Spleen (tissue), 11 donors: ENCODE data around the gene ALX4. TPM values are rescaled to one million over a fixed set of nuclear protein-coding genes. Genes with fewer than 3 reads are reported as not detected.

Experiments
- DNase-seq: peaks from one replicate; pipeline ENCODE4 v3.0.0-alpha.2; 2020
- H3K27ac ChIP-seq, 8 donors: fragments of 200-600 bp; sonication (generic) in 7 of 8; 1 replicate in 4 of 8; 2 replicates in 4 of 8; pipeline versions ENCODE4 v1.5.0 to v1.8.0; 2016 to 2021; ENCODE audit warnings: inconsistent platforms in 4 of 8, mild to moderate bottlenecking in 4 of 8, moderate library complexity in 1 of 8
- H3K27me3 ChIP-seq, 7 donors: fragments of 200-600 bp; sonication (generic) in 6 of 7; replicated peaks in 1 of 7; 1 replicate in 4 of 7; 2 replicates in 3 of 7; pipeline versions ENCODE4 v1.5.0 to v1.8.0; 2016 to 2021; ENCODE audit warnings: inconsistent platforms in 3 of 7, mild to moderate bottlenecking in 1 of 7
- H3K36me3 ChIP-seq, 6 donors: fragments of 200-600 bp; sonication (generic) in 5 of 6; 1 replicate in 4 of 6; 2 replicates in 2 of 6; pipeline versions ENCODE4 v1.5.0 to v1.8.0; 2016 to 2021; ENCODE audit warnings: inconsistent platforms in 2 of 6
- H3K4me1 ChIP-seq, 6 donors: fragments of 200-600 bp; sonication (generic) in 5 of 6; 1 replicate in 3 of 6; 2 replicates in 3 of 6; pipeline versions ENCODE4 v1.5.0 to v1.8.0; 2016 to 2021; ENCODE audit warnings: inconsistent platforms in 3 of 6
- H3K4me3 ChIP-seq, 8 donors: fragments of 200-600 bp; sonication (generic) in 7 of 8; 1 replicate in 4 of 8; 2 replicates in 4 of 8; pipeline versions ENCODE4 v1.5.0 to v1.8.0; 2016 to 2021; ENCODE audit warnings: inconsistent platforms in 4 of 8, mild to moderate bottlenecking in 4 of 8, moderate library complexity in 2 of 8
- H3K9me3 ChIP-seq, 8 donors: fragments of 200-600 bp; sonication (generic) in 7 of 8; 1 replicate in 4 of 8; 2 replicates in 4 of 8; pipeline versions ENCODE4 v1.5.0 to v1.8.0; 2016 to 2021; ENCODE audit warnings: inconsistent platforms in 4 of 8
- POLR2A ChIP-seq, 3 donors: fragments of 450-650 bp; IDR thresholded peaks; one replicate each; pipeline ENCODE4 v1.5.1; 2017; ENCODE audit warnings: antibody characterized with exemption in 3 of 3, mild to moderate bottlenecking in 1 of 3
- POLR2AphosphoS5 ChIP-seq, 3 donors: sonication (generic); formaldehyde crosslinking; IDR thresholded peaks; one replicate each; pipeline ENCODE4 v1.5.1; 2017; ENCODE audit warnings: antibody characterized with exemption in 3 of 3
- WGBS, 5 donors: extraction: QIAGEN DNeasy Blood & Tissue Kit in 3 of 5; methylation state at CpG; one replicate each; pipeline versions ENCODE4 v1.1.5 to v1.1.7; 2013 to 2018; 5-methylcytosine and 5-hydroxymethylcytosine counted together
- intact Hi-C: fragments of 100-400 bp; cut with DNase I; formaldehyde crosslinking; loops from one replicate; pipeline ENCODE4 v1.15.0; 2023; ENCODE audit warnings: low total_unique reads
- polyA plus RNA-seq, 3 donors: library from polyadenylated mRNA; stranded (reverse); fragments of 200-250 nt; gene quantifications; one replicate each; pipeline ENCODE4 v1.2.1, GENCODE V29; 2013
- total RNA-seq, 7 donors: library from RNA; depleted of rRNA in 3 of 7; stranded (reverse); fragments of >200 nt in 3 of 7; fragmentation: NEBNext Ultra II Directional in 4 of 7; extraction: Animal tissue kit (Norgen Biotek cat#: 25700) in 4 of 7; gene quantifications; one replicate each; pipeline versions ENCODE4 v1.1.0 to v1.2.1, GENCODE V29; 2016 to 2021
- TF ChIP-seq, protein P1 (sequence below), 11 experiments: fragments of 200-600 bp in 7 of 11; fragments of 450-650 bp in 4 of 11; sonication (generic) in 4 of 11; IDR thresholded peaks in 8 of 11; conservative IDR thresholded peaks in 3 of 11; 1 replicate in 7 of 11; 2 replicates in 4 of 11; pipeline versions ENCODE4 v1.4.0 to v1.8.0; 2016 to 2021; ENCODE audit warnings: antibody characterized with exemption in 11 of 11, inconsistent platforms in 4 of 11, mild to moderate bottlenecking in 1 of 11
- donor health status: healthy with polysubstance abuse.
- donor health status: DM: no; HTN: no; CAD: no; lungs with moderate emphysema.
- donor health status: DM: no; HTN: no; CAD: no.
- donor health status: Bipolar disorder and iron deficiency.
- donor health status: healthy.
- donor health status: DM: no; HTN: no; CAD: no.
- donor health status: DM: yes; HTN: yes; CAD: no.

The ALX4 gene
- total and polyA plus RNA-seq, 10 donors, result 0.11 TPM; not detected in 9

DNA sequence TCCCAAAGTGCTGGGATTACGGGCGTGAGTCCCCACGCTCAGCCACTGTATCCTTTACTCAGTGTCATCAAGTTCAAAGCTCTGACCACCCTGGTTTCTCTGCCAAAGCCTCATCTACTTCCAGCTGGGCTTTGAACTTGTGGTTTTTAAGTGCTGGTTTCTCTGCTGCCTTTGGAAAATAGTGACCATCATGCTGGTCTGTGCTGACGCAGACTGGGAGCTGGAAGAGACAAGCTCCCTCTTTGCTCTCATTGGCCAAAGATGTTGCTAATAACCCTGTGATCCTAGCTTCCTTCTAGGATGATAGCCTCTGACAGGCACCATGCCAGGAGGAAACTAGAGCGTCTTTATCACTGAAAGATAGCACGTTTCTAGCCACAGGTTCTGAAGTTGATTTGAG is 62.4 kb downstream of the ALX4 start:
- peaks cover 0 to 76% (median 13%) of the 10 kb centered on the region in 6 donors for H3K36me3 ChIP-seq
- H3K4me1 ChIP-seq, result no peaks in the 10 kb centered on the region
- WGBS, 5 donors, result 74 to 85% (median 77%) methylated on average over 6 of the region's 6 CpGs
- H3K27me3 ChIP-seq, result no peaks in the 10 kb centered on the region
- DNase-seq, result no peak
- H3K9me3 ChIP-seq, result peaks cover 0 to 20% (median 11%) of the 10 kb centered on the region in 8 donors
- H3K4me3 ChIP-seq, result no peak overlapping the region
- H3K27ac ChIP-seq, result no peak overlapping the region
- TF ChIP-seq, protein P1, sequence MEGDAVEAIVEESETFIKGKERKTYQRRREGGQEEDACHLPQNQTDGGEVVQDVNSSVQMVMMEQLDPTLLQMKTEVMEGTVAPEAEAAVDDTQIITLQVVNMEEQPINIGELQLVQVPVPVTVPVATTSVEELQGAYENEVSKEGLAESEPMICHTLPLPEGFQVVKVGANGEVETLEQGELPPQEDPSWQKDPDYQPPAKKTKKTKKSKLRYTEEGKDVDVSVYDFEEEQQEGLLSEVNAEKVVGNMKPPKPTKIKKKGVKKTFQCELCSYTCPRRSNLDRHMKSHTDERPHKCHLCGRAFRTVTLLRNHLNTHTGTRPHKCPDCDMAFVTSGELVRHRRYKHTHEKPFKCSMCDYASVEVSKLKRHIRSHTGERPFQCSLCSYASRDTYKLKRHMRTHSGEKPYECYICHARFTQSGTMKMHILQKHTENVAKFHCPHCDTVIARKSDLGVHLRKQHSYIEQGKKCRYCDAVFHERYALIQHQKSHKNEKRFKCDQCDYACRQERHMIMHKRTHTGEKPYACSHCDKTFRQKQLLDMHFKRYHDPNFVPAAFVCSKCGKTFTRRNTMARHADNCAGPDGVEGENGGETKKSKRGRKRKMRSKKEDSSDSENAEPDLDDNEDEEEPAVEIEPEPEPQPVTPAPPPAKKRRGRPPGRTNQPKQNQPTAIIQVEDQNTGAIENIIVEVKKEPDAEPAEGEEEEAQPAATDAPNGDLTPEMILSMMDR (IDR thresholded peaks at IDR 0.05 in 8 of 11, conservative IDR thresholded peaks at IDR 0.05 in 3 of 11), result no peak
- no peak for TF ChIP-seq POLR2AphosphoS5 (IDR thresholded peaks at IDR 0.05)
- TF ChIP-seq POLR2A (IDR thresholded peaks at IDR 0.05), result no peak
- intact Hi-C loops, result no loop called here

DNA sequence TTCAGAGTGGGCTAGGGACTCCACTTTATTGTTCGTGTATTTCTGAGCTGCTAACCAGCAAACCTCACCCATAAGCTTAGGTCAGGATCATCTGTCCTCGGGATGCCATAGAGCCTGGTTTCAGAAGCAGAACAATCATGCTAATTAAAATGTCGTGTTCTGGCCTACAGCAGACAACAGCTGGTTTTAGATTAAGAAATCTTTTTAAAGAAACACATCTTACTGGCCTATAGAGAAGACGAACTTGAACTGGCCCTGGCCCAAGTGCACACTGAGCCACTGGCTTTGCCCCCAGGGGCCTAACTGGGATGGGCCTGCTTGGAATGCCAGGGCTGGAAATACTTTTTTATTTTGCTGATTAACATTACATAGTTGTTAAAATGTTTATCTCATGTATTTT is 63.2 kb downstream of the ALX4 start:
- Histone ChIP-seq H3K27me3 (no peaks in the 10 kb centered on the region), H3K36me3 (peaks cover 0 to 82% (median 13%) of the 10 kb centered on the region in 6 donors), H3K27ac (no peak overlapping the region), H3K4me1 (no peaks in the 10 kb centered on the region), H3K9me3 (peaks cover 0 to 12% (median 3%) of the 10 kb centered on the region in 8 donors), H3K4me3 (no peak overlapping the region)
- TF ChIP-seq POLR2A (IDR thresholded peaks at IDR 0.05) (no peak), POLR2AphosphoS5 (IDR thresholded peaks at IDR 0.05) (no peak)
- TF ChIP-seq, protein P1 (IDR thresholded peaks at IDR 0.05 in 8 of 11, conservative IDR thresholded peaks at IDR 0.05 in 3 of 11), result no peak
- intact Hi-C loops, result no loop called here
- no peak for DNase-seq
- 66 to 93% (median 78%) methylated on average over 4 of the region's 4 CpGs for WGBS, 5 donors

DNA sequence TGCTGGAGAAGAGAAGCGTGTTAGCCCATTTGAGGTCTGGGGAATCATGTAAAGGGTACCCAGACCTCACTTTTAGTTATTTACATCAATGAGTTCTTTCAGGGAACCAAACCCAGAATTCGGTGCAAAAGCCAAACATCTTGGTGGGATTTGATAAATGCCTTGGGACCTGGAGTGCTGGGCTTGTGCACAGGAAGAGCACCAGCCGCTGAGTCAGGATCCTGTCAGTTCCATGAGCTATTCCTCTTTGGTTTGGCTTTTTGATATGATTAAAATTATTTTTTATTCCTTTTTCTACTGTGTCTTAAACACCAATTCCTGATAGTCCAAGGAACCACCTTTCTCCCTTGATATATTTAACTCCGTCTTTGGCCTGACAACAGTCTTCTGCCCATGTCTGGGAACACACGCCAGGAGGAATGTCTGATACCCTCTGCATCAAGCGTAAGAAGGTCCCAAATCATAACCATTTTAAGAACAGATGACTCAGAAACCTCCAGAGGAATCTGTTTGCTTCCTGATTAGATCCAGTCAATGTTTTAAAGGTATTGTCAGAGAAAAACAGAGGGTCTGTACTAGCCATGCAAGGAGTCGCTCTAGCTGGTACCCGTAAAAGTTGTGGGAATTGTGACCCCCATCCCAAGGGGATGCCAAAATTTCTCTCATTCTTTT is 65.2 kb downstream of the ALX4 start:
- no peaks in the 10 kb centered on the region for H3K4me1 ChIP-seq
- H3K4me3 ChIP-seq, result no peak overlapping the region
- no peak for DNase-seq
- H3K36me3 ChIP-seq, result peaks cover 0 to 88% (median 13%) of the 10 kb centered on the region in 6 donors
- no peaks in the 10 kb centered on the region for H3K9me3 ChIP-seq
- no peaks in the 10 kb centered on the region for H3K27me3 ChIP-seq
- intact Hi-C loops, result no loop called here
- 88 to 99% (median 95%) methylated on average over 8 of the region's 8 CpGs for WGBS, 5 donors
- H3K27ac ChIP-seq, result no peak overlapping the region
- TF ChIP-seq, protein P1 (IDR thresholded peaks at IDR 0.05 in 8 of 11, conservative IDR thresholded peaks at IDR 0.05 in 3 of 11), result no peak
- TF ChIP-seq POLR2AphosphoS5 (IDR thresholded peaks at IDR 0.05) (no peak), POLR2A (IDR thresholded peaks at IDR 0.05) (no peak)

DNA sequence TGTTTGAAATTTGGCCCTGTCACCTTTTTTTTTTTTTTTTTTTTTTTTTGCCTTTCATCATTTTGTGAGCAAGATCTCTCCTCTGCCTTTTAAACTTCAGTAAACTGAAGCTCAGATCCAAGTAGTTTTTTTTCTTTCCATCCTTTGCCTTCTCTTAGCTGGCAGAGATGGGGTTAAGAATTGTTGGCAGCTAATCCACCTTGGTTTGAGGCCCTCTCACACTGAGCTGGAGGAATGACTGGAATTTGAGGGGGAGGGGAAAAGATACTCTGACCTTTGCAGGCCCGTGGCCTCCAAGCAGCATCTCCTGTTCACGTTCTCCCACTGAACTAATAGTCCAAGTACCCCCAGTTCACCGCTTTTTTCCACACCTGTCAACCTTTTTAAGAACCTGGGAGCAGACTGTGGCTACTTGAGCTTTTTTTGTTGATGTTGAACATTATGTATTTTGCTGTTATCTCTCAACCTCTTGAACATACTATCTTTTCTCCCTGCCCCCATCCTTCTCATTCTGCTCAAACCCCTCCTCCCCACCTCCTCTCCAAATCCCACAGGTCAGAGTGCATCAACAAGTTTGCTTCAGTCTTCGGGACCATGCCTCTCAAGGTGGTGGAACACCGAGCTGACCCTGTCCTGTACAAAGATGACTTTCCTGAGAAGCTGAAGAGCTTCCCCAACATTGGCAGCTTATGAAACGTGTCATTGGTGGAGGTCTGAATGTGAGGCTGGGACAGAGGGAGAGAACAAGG is 66.2 kb downstream of the ALX4 start:
- intact Hi-C loops, result no loop called here
- TF ChIP-seq, protein P1 (IDR thresholded peaks at IDR 0.05 in 8 of 11, conservative IDR thresholded peaks at IDR 0.05 in 3 of 11), result no peak
- TF ChIP-seq POLR2AphosphoS5 (IDR thresholded peaks at IDR 0.05) (no peak), POLR2A (IDR thresholded peaks at IDR 0.05) (no peak)
- H3K9me3 ChIP-seq, result no peaks in the 10 kb centered on the region
- 66 to 88% (median 82%) methylated on average over 6 of the region's 6 CpGs for WGBS, 5 donors
- no peak for DNase-seq
- no peak overlapping the region for H3K27ac ChIP-seq
- no peak overlapping the region for H3K4me3 ChIP-seq
- H3K36me3 ChIP-seq, result peaks cover 0 to 83% (median 13%) of the 10 kb centered on the region in 6 donors
- no peaks in the 10 kb centered on the region for H3K4me1 ChIP-seq
- H3K27me3 ChIP-seq, result no peaks in the 10 kb centered on the region
